Sigmoid colon (tissue), 7 donors: ENCODE measurements around the gene OAS3. TPM values are rescaled to one million over a fixed set of nuclear protein-coding genes. Genes with fewer than 3 reads are reported as not detected.

ENCODE experiments used
- polyA plus RNA-seq, 3 donors: library from polyadenylated mRNA; stranded (reverse); fragments of 200-250 nt; gene quantifications; one replicate each; pipeline ENCODE4 v1.2.3, GENCODE V29; 2013
- total RNA-seq, 4 donors: library from RNA; depleted of rRNA; stranded (reverse); fragments of >200 nt; gene quantifications; one replicate each; pipeline ENCODE4 v1.1.0, GENCODE V29; 2016
- donor health status: healthy with polysubstance abuse.
- donor health status: Bipolar disorder and iron deficiency.
- donor health status: healthy.

OAS3 gene
- total and polyA plus RNA-seq, 7 donors, result 1.8 to 37.0 (median 6.1) TPM

Other genes with a start within 250 kb of the OAS3 start
- gene RPH3A, start 146.7 kb upstream of the OAS3 start, total RNA-seq, result under 1 TPM in 3 of 4 donors, not detected in 1; 0.14 to 0.71 (median 0.28) TPM
- under 1 TPM in 1 of 3 donors, not detected in 2; 0.17 TPM for gene RPH3A, start 146.7 kb upstream of the OAS3 start, polyA plus RNA-seq
- gene OAS1, start 31.5 kb upstream of the OAS3 start, total RNA-seq, result 10 to 100 TPM in 2 of 4 donors, 1 to 10 TPM in 2; 8.9 to 18.5 (median 10.4) TPM
- 100 to 1,000 TPM; 109 to 259 (median 121) TPM for gene OAS1, start 31.5 kb upstream of the OAS3 start, polyA plus RNA-seq
- gene OAS2, start 40.0 kb downstream of the OAS3 start, total RNA-seq, result 1 to 10 TPM; 2.0 to 5.7 (median 2.9) TPM
- 10 to 100 TPM in 1 of 3 donors, 1 to 10 TPM in 2; 3.9 to 28.8 (median 6.0) TPM for gene OAS2, start 40.0 kb downstream of the OAS3 start, polyA plus RNA-seq
- 1 to 10 TPM; 2.8 to 8.0 (median 3.4) TPM for gene DTX1, start 118.3 kb downstream of the OAS3 start, total RNA-seq
- gene DTX1, start 118.3 kb downstream of the OAS3 start, polyA plus RNA-seq, result 10 to 100 TPM in 1 of 3 donors, 1 to 10 TPM in 2; 1.2 to 15.8 (median 3.0) TPM
- under 1 TPM in 2 of 4 donors, not detected in 2; under 0.01 to 0.28 TPM for gene RASAL1, start 197.3 kb downstream of the OAS3 start, total RNA-seq
- gene RASAL1, start 197.3 kb downstream of the OAS3 start, polyA plus RNA-seq, result 10 to 100 TPM in 1 of 3 donors, 1 to 10 TPM in 2; 3.0 to 10.5 (median 5.1) TPM
- gene CFAP73, start 211.2 kb downstream of the OAS3 start, total RNA-seq, result not detected
- gene CFAP73, start 211.2 kb downstream of the OAS3 start, polyA plus RNA-seq, result under 1 TPM; 0.42 to 0.60 (median 0.46) TPM
- gene DDX54, start 247.0 kb downstream of the OAS3 start, total RNA-seq, result 10 to 100 TPM; 24.5 to 47.4 (median 40.8) TPM
- gene DDX54, start 247.0 kb downstream of the OAS3 start, polyA plus RNA-seq, result 10 to 100 TPM; 19.2 to 82.8 (median 25.4) TPM
- gene RITA1, start 247.2 kb downstream of the OAS3 start, total RNA-seq, result 10 to 100 TPM; 12.5 to 18.3 (median 15.5) TPM
- gene RITA1, start 247.2 kb downstream of the OAS3 start, polyA plus RNA-seq, result 10 to 100 TPM; 16.2 to 28.4 (median 18.7) TPM